H1 (cell line): ENCODE measurements around the gene TCEANC2. TPM values are rescaled to one million over a fixed set of nuclear protein-coding genes. Genes with fewer than 3 reads are reported as not detected.

Source experiments
- CTCF ChIA-PET: fragments of 300-600 bp; sonication (Branson Sonifier 250); formaldehyde crosslinking; loops from one replicate; lab custom pipeline; 2021; ENCODE audit not compliant: partially characterized antibody; lab: Charles Lee
- POLR2A ChIA-PET: fragments of 300-600 bp; sonication (Branson Sonifier 250); formaldehyde crosslinking; loops from one replicate; lab custom pipeline; 2021; ENCODE audit warnings: inconsistent platforms; ENCODE audit not compliant: partially characterized antibody; lab: Charles Lee
- DNase-seq, 2 experiments: peaks; one replicate each; pipeline versions ENCODE4 v3.0.0 to v3.0.0-alpha.2; 2010 to 2022; ENCODE audit warnings: low spot score in 2 of 2, low read depth in 1 of 2, mixed read lengths in 1 of 2
- FAIRE-seq: peaks from 2 replicates; lab custom pipeline; 2011; peaks lifted over from hg19 to GRCh38; lab: Jason Lieb, UNC
- H2AFZ ChIP-seq: 2 replicates; pipeline ENCODE4 v1.8.1; 2012; ENCODE audit warnings: low read length, inconsistent platforms
- H2AK5ac ChIP-seq: 2 replicates; pipeline ENCODE4 v1.6.1; 2013; ENCODE audit warnings: low read depth, low read length
- H2BK120ac ChIP-seq: replicated peaks from 2 replicates; pipeline ENCODE3; 2013; ENCODE audit warnings: low read depth, low read length, inconsistent platforms
- H2BK12ac ChIP-seq: 2 replicates; pipeline ENCODE4 v1.6.1; 2013; ENCODE audit warnings: low read depth, low read length
- H2BK15ac ChIP-seq: 2 replicates; pipeline ENCODE4 v1.6.1; 2013; ENCODE audit warnings: low read length
- H2BK20ac ChIP-seq: 2 replicates; pipeline ENCODE4 v1.6.1; 2013; ENCODE audit warnings: low read length
- H2BK5ac ChIP-seq: 2 replicates; pipeline ENCODE4 v1.6.1; 2013; ENCODE audit warnings: low read depth, low read length
- H3K14ac ChIP-seq: 2 replicates; pipeline ENCODE4 v1.6.1; 2013; ENCODE audit warnings: inconsistent platforms; ENCODE audit not compliant: insufficient read length
- H3K18ac ChIP-seq: 2 replicates; pipeline ENCODE4 v1.6.1; 2013; ENCODE audit warnings: low read length; ENCODE audit errors: extremely low read depth
- H3K23ac ChIP-seq: 2 replicates; pipeline ENCODE4 v1.6.1; 2013; ENCODE audit warnings: inconsistent platforms; ENCODE audit not compliant: insufficient read length
- H3K23me2 ChIP-seq: 2 replicates; pipeline ENCODE4 v1.6.1; 2013; ENCODE audit warnings: low read depth, low read length
- H3K27ac ChIP-seq: 2 replicates; pipeline ENCODE4 v1.6.1; 2011; ENCODE audit warnings: low read depth, low read length, inconsistent platforms
- H3K27me3 ChIP-seq, 4 experiments: replicated peaks in 1 of 4; 1 replicate in 1 of 4; 2 replicates in 3 of 4; pipeline versions ENCODE4 v1.6.1 to v1.8.1; 2011 to 2013; ENCODE audit warnings: low read length in 3 of 4, mild to moderate bottlenecking in 3 of 4, inconsistent platforms in 2 of 4, mixed read lengths in 2 of 4, moderate library complexity in 1 of 4; ENCODE audit not compliant: control insufficient read depth in 3 of 4, insufficient read depth in 3 of 4; ENCODE audit errors: extremely low read depth in 1 of 4
- H3K36me3 ChIP-seq, 4 experiments: 2 replicates each; pipeline versions ENCODE4 v1.6.1 to v1.8.1; 2011 to 2013; ENCODE audit warnings: mild to moderate bottlenecking in 4 of 4, low read length in 3 of 4, moderate library complexity in 2 of 4, control low read depth in 1 of 4, inconsistent platforms in 1 of 4; ENCODE audit not compliant: insufficient read depth in 4 of 4, control insufficient read depth in 2 of 4
- H3K4ac ChIP-seq: replicated peaks from 2 replicates; pipeline ENCODE3; 2013; ENCODE audit warnings: low read length, low read depth, mixed read lengths, inconsistent platforms; ENCODE audit not compliant: insufficient read length
- H3K4me1 ChIP-seq, 4 experiments: replicated peaks in 1 of 4; 1 replicate in 1 of 4; 2 replicates in 3 of 4; pipeline versions ENCODE4 v1.6.1 to v1.8.1; 2011 to 2013; ENCODE audit warnings: low read length in 3 of 4, inconsistent platforms in 2 of 4, mixed read lengths in 1 of 4; ENCODE audit not compliant: insufficient read depth in 4 of 4, control insufficient read depth in 3 of 4
- H3K4me2 ChIP-seq, 2 experiments: 2 replicates each; pipeline versions ENCODE4 v1.6.1 to v1.8.1; 2011 to 2013; ENCODE audit warnings: low read depth in 2 of 2, low read length in 2 of 2, control low read depth in 1 of 2, inconsistent platforms in 1 of 2, mild to moderate bottlenecking in 1 of 2; ENCODE audit not compliant: insufficient read depth in 1 of 2
- H3K4me3 ChIP-seq, 4 experiments: fragments of 200-600, 300-600 bp in 1 of 4; sonication (generic), shearing (Covaris generic), sonication (Bioruptor Twin) in 1 of 4; 2 replicates each; pipeline versions ENCODE4 v1.5.1 to v1.8.1; 2011 to 2016; ENCODE audit warnings: low read length in 4 of 4, low read depth in 3 of 4, control low read depth in 2 of 4, inconsistent platforms in 2 of 4, mild to moderate bottlenecking in 2 of 4, mixed read lengths in 1 of 4, moderate library complexity in 1 of 4; ENCODE audit not compliant: insufficient read depth in 2 of 4; ENCODE audit errors: extremely low read depth in 1 of 4
- H3K56ac ChIP-seq: replicated peaks from 2 replicates; pipeline ENCODE3; 2013; ENCODE audit warnings: low read depth, mild to moderate bottlenecking, mixed read lengths, low read length, inconsistent platforms; ENCODE audit not compliant: insufficient read length
- H3K79me1 ChIP-seq: 2 replicates; pipeline ENCODE4 v1.6.1; 2013; ENCODE audit warnings: low read depth, low read length, control low read depth
- H3K79me2 ChIP-seq, 2 experiments: 2 replicates each; pipeline versions ENCODE4 v1.6.1 to v1.8.1; 2012 to 2013; ENCODE audit warnings: low read length in 2 of 2, mild to moderate bottlenecking in 2 of 2, inconsistent platforms in 1 of 2; ENCODE audit not compliant: insufficient read depth in 2 of 2, control insufficient read depth in 1 of 2
- H3K9ac ChIP-seq, 4 experiments: replicated peaks in 1 of 4; 1 replicate in 1 of 4; 2 replicates in 3 of 4; pipeline versions ENCODE4 v1.6.1 to v1.8.1; 2011 to 2013; ENCODE audit warnings: low read depth in 3 of 4, low read length in 3 of 4, control low read depth in 2 of 4, mild to moderate bottlenecking in 2 of 4, moderate library complexity in 2 of 4, inconsistent platforms in 1 of 4; ENCODE audit errors: extremely low read depth in 1 of 4
- H3K9me3 ChIP-seq, 2 experiments: 2 replicates each; pipeline versions ENCODE4 v1.6.1 to v1.8.1; 2012 to 2013; ENCODE audit warnings: mild to moderate bottlenecking in 2 of 2, moderate library complexity in 2 of 2, control low read depth in 1 of 2, inconsistent platforms in 1 of 2, low read depth in 1 of 2, low read length in 1 of 2, mixed read lengths in 1 of 2; ENCODE audit not compliant: insufficient read depth in 2 of 2
- H4K20me1 ChIP-seq, 2 experiments: replicated peaks in 1 of 2; 2 replicates each; pipeline versions ENCODE3 to v1.8.1; 2011 to 2013; ENCODE audit warnings: inconsistent platforms in 2 of 2, low read length in 2 of 2, mild to moderate bottlenecking in 1 of 2; ENCODE audit not compliant: insufficient read depth in 2 of 2, control insufficient read depth in 1 of 2
- H4K5ac ChIP-seq: 2 replicates; pipeline ENCODE4 v1.6.1; 2013; ENCODE audit warnings: low read length, low read depth, mixed read lengths, inconsistent platforms; ENCODE audit not compliant: insufficient read length
- H4K8ac ChIP-seq: 2 replicates; pipeline ENCODE4 v1.8.0; 2013; ENCODE audit warnings: mild to moderate bottlenecking, moderate library complexity, low read length, inconsistent platforms; ENCODE audit not compliant: insufficient read depth; ENCODE audit errors: extremely low read depth
- H4K91ac ChIP-seq: replicated peaks from 2 replicates; pipeline ENCODE3; 2013; ENCODE audit warnings: low read length, mixed read lengths, inconsistent platforms; ENCODE audit not compliant: insufficient read length
- CBX8 ChIP-seq: fragments of 300-800, 300-1000 bp; sonication (generic); IDR thresholded peaks from 2 replicates; pipeline ENCODE4 v1.7.1; 2016; ENCODE audit warnings: low read depth, low read length, borderline replicate concordance
- GABPA ChIP-seq: IDR thresholded peaks from 2 replicates; pipeline ENCODE4 v1.6.1; 2011; ENCODE audit warnings: mild to moderate bottlenecking, low read length, moderate library complexity, borderline replicate concordance; ENCODE audit not compliant: insufficient read depth
- JUND ChIP-seq: IDR thresholded peaks from 2 replicates; pipeline ENCODE4 v1.6.1; 2011; ENCODE audit warnings: mild to moderate bottlenecking, improper control_type of control experiment, low read length
- RAD21 ChIP-seq, 2 experiments: IDR thresholded peaks in 1 of 2; conservative IDR thresholded peaks in 1 of 2; 2 replicates each; pipeline ENCODE4 v1.6.1; 2011; ENCODE audit warnings: low read depth in 2 of 2, low read length in 2 of 2, improper control_type of control experiment in 1 of 2, inconsistent platforms in 1 of 2, mild to moderate bottlenecking in 1 of 2, moderate library complexity in 1 of 2
- RNF2 ChIP-seq: fragments of 200-900, 300-1000 bp; sonication (generic); IDR thresholded peaks from 2 replicates; pipeline ENCODE4 v1.7.1; 2016; ENCODE audit warnings: borderline replicate concordance, low read depth, mild to moderate bottlenecking, antibody characterized with exemption, low read length; ENCODE audit not compliant: poor library complexity, severe bottlenecking; ENCODE audit errors: missing control alignments
- SRF ChIP-seq: IDR thresholded peaks from 2 replicates; pipeline ENCODE4 v1.6.1; 2011; ENCODE audit warnings: mild to moderate bottlenecking, low read depth, low read length, moderate library complexity
- SUZ12 ChIP-seq: fragments of 200-600 bp; sonication (generic); IDR thresholded peaks from 2 replicates; pipeline ENCODE4 v1.6.1; 2012; ENCODE audit warnings: mild to moderate bottlenecking, inconsistent platforms, low read length, moderate library complexity, mixed read lengths
- WGBS, 2 experiments: shearing (Covaris generic) in 1 of 2; methylation state at CpG; one replicate each; pipeline versions ENCODE4 v1.1.6 to v1.1.7; 2013 to 2015; ENCODE audit warnings: low lambda C conversion rate in 2 of 2, mixed read lengths in 2 of 2, inconsistent platforms in 1 of 2, low coverage in 1 of 2, missing lambda C conversion rate in 1 of 2; ENCODE audit not compliant: insufficient replicate concordance in 2 of 2, insufficient coverage in 1 of 2, insufficient read length in 1 of 2; ENCODE audit errors: extremely low coverage in 1 of 2, missing lambda C conversion rate in 1 of 2; 5-methylcytosine and 5-hydroxymethylcytosine counted together
- polyA plus RNA-seq, 7 experiments: library from polyadenylated mRNA; depleted of rRNA in 3 of 7; stranded (reverse) in 5 of 7; unstranded in 2 of 7; fragments of >200 nt in 5 of 7; fragments of 200-250 nt in 2 of 7; gene quantifications; 1 replicate in 5 of 7; 2 replicates in 1 of 7; 4 replicates in 1 of 7; pipeline versions ENCODE4 v1.2.1 to v1.2.3, GENCODE V29; 2011 to 2013; ENCODE audit warnings: missing spikeins in 2 of 7, mixed read lengths in 2 of 7
- total RNA-seq: library from RNA; stranded (reverse); fragmentation: NEBNext Ultra II Directional; extraction: Animal tissue kit (Norgen Biotek cat#: 25700); gene quantifications from 2 replicates; pipeline ENCODE4 v1.2.1, GENCODE V29; 2021

Gene TCEANC2
- total and polyA plus RNA-seq, 2 of the 8 experiments (the other 6 are each of a cell fraction or from before 2014, with no cell fraction given) = 4.2 to 8.2 TPM

DNA sequence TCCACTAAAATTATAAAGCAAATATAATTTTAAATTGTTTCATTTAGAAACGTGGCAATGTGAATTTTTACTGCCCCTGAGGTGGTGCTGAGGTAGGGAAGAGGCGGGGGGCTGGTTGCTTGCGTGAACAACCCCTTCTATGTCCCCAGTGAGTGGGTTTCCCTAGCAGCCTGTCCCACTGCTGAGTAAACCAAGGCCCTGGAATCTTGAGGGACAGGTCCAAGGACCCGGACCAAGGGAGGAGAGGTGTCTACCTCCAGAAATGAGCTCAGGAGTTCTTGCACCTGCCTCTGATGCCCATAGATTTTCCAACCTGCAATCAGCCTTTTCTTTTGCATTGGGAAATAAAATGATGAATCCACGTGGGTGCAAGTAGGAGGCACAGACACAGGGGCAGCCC, 34.8 kb upstream of the TCEANC2 start:
- WGBS, 2 experiments = 81% methylated on average over 5 of the region's 5 CpGs; no CpG with 5 or more reads in 1 of the 2 experiments
- no peak overlapping the region for H4K8ac ChIP-seq
- no peak for FAIRE-seq
- DNase-seq = no peak
- H4K20me1 ChIP-seq = no peaks in the 10 kb centered on the region
- H3K18ac ChIP-seq = no peak overlapping the region
- H3K9ac ChIP-seq = no peak overlapping the region
- H3K4ac ChIP-seq = no peak overlapping the region
- peaks cover 0 to 3% (median 0%) of the 10 kb centered on the region in 4 experiments; a peak in 1 of 7 replicates for H3K4me1 ChIP-seq
- no peaks in the 10 kb centered on the region for H3K9me3 ChIP-seq
- no peak overlapping the region for H3K23ac ChIP-seq
- H3K36me3 ChIP-seq = no peaks in the 10 kb centered on the region
- H2BK12ac ChIP-seq = no peak overlapping the region
- POLR2A ChIA-PET = interaction anchor here (0.8 kb wide), 1 partner anchor 11 kb away, joined by 4 read pairs; no protein-coding TSS in a partner anchor
- no peak overlapping the region for H3K4me2 ChIP-seq
- no peak overlapping the region for H3K27ac ChIP-seq
- no peak overlapping the region for H4K5ac ChIP-seq
- no peak overlapping the region for H2BK20ac ChIP-seq
- H2BK15ac ChIP-seq = no peak overlapping the region
- no peak overlapping the region for H2BK120ac ChIP-seq
- H2AK5ac ChIP-seq = no peak overlapping the region
- CTCF ChIA-PET = interaction anchor here (1.0 to 2.3 kb wide), 3 partner anchors 26 to 85 kb away, joined by 3 to 8 read pairs (median 4); no protein-coding TSS in a partner anchor
- TF ChIP-seq GABPA = no peak
- no peak for TF ChIP-seq RAD21 (IDR thresholded peaks at IDR 0.05 in 1 of 2, conservative IDR thresholded peaks at IDR 0.05 in 1 of 2; ENCODE audit: low read depth in 2 of 2, low read length in 2 of 2)
- no peak for TF ChIP-seq RNF2
- no peak for TF ChIP-seq CBX8
- TF ChIP-seq SRF = no peak
- TF ChIP-seq SUZ12 = no peak
- TF ChIP-seq JUND = no peak
- H3K79me1 ChIP-seq = no peaks in the 10 kb centered on the region
- H3K23me2 ChIP-seq = no peaks in the 10 kb centered on the region
- no peak overlapping the region for H2BK5ac ChIP-seq
- H2AFZ ChIP-seq = no peak overlapping the region
- H3K4me3 ChIP-seq = no peak overlapping the region
- no peaks in the 10 kb centered on the region for H3K27me3 ChIP-seq
- H3K14ac ChIP-seq = no peak overlapping the region
- no peaks in the 10 kb centered on the region for H3K79me2 ChIP-seq
- no peak overlapping the region for H3K56ac ChIP-seq
- H4K91ac ChIP-seq = no peak overlapping the region
